Measurements from ENCODE around the gene LDLRAD4.

Gene LDLRAD4

GRCh38 chr18:13275075-13275474 is 56.5 kb downstream of the LDLRAD4 start:
- TF ChIP-seq POLR2A (IDR thresholded peaks at IDR 0.05; ENCODE audit: low read depth, low read length): no peak
- DNase-seq (ENCODE audit: insufficient read length, low spot score): no peak
- FAIRE-seq: no peak

GRCh38 chr18:13276530-13277520 is 58.3 kb downstream of the LDLRAD4 start:
- FAIRE-seq (no peak), DNase-seq (ENCODE audit: insufficient read length, low spot score) (no peak)
- TF ChIP-seq POLR2A (IDR thresholded peaks at IDR 0.05; ENCODE audit: low read depth, low read length): no peak

- FAIRE-seq: no peak
- DNase-seq (ENCODE audit: insufficient read length, low spot score): no peak
- no peak for TF ChIP-seq POLR2A (IDR thresholded peaks at IDR 0.05; ENCODE audit: low read depth, low read length)
Measured at GRCh38 chr18:13278062-13278630, 59.6 kb downstream of the LDLRAD4 start.

- FAIRE-seq: no peak
- no peak for DNase-seq (ENCODE audit: insufficient read length, low spot score)
- no peak for TF ChIP-seq POLR2A (IDR thresholded peaks at IDR 0.05; ENCODE audit: low read depth, low read length)
Measured at GRCh38 chr18:13279181-13280069, 60.9 kb downstream of the LDLRAD4 start.

GRCh38 chr18:13280070-13280795 is 61.7 kb downstream of the LDLRAD4 start:
- DNase-seq (ENCODE audit: insufficient read length, low spot score) (no peak), FAIRE-seq (no peak)
- no peak for TF ChIP-seq POLR2A (IDR thresholded peaks at IDR 0.05; ENCODE audit: low read depth, low read length)

- FAIRE-seq: no peak
- no peak for TF ChIP-seq POLR2A (IDR thresholded peaks at IDR 0.05; ENCODE audit: low read depth, low read length)
Measured at GRCh38 chr18:13281406-13281805, 62.8 kb downstream of the LDLRAD4 start.

GRCh38 chr18:13283746-13284145 is 65.2 kb downstream of the LDLRAD4 start:
- FAIRE-seq (no peak), DNase-seq (ENCODE audit: insufficient read length, low spot score) (no peak)
- TF ChIP-seq POLR2A (IDR thresholded peaks at IDR 0.05; ENCODE audit: low read depth, low read length): no peak

More at GRCh38 chr18:13281406-13281805, 62.8 kb downstream of the LDLRAD4 start:
- DNase-seq (ENCODE audit: insufficient read length, low spot score): no peak

- no peak for TF ChIP-seq POLR2A (IDR thresholded peaks at IDR 0.05; ENCODE audit: low read depth, low read length)
- no peak for DNase-seq (ENCODE audit: insufficient read length, low spot score)
- FAIRE-seq: no peak
Measured at GRCh38 chr18:13284330-13285027, 65.9 kb downstream of the LDLRAD4 start.

GRCh38 chr18:13285874-13286273 is 67.3 kb downstream of the LDLRAD4 start:
- no peak for TF ChIP-seq POLR2A (IDR thresholded peaks at IDR 0.05; ENCODE audit: low read depth, low read length)

GRCh38 chr18:13286456-13287125 is 68.0 kb downstream of the LDLRAD4 start:
- DNase-seq (ENCODE audit: insufficient read length, low spot score): no peak
- no peak for FAIRE-seq
- no peak for TF ChIP-seq POLR2A (IDR thresholded peaks at IDR 0.05; ENCODE audit: low read depth, low read length)

More at GRCh38 chr18:13285874-13286273, 67.3 kb downstream of the LDLRAD4 start:
- no peak for DNase-seq (ENCODE audit: insufficient read length, low spot score)
- no peak for FAIRE-seq

GRCh38 chr18:13287372-13287771 is 68.8 kb downstream of the LDLRAD4 start:
- DNase-seq (ENCODE audit: insufficient read length, low spot score) (no peak), FAIRE-seq (no peak)
- TF ChIP-seq POLR2A (IDR thresholded peaks at IDR 0.05; ENCODE audit: low read depth, low read length): no peak

- no peak for FAIRE-seq
- TF ChIP-seq POLR2A (IDR thresholded peaks at IDR 0.05; ENCODE audit: low read depth, low read length): no peak
Measured at GRCh38 chr18:13288509-13289133, 70.1 kb downstream of the LDLRAD4 start.

More at GRCh38 chr18:13288509-13289133, 70.1 kb downstream of the LDLRAD4 start:
- no peak for DNase-seq (ENCODE audit: insufficient read length, low spot score)

Measured in H54 (cell line).